IPS-20b (cell line): ENCODE results near the gene ADIPOR1.
"Not testable (repeated sequence)": the region's sequence is repeated elsewhere in the genome, so short reads cannot be mapped to it uniquely, and the experiment has no call there.

ENCODE experiments used
- H3K27ac ChIP-seq: one replicate; pipeline ENCODE4 v1.5.1; 2013; ENCODE audit warnings: low read length
- H3K27me3 ChIP-seq: 2 replicates; pipeline ENCODE4 v1.6.1; 2013; ENCODE audit warnings: mild to moderate bottlenecking, low read length, inconsistent platforms; ENCODE audit not compliant: insufficient read depth
- H3K36me3 ChIP-seq: 2 replicates; pipeline ENCODE4 v1.6.1; 2013; ENCODE audit warnings: low read depth, mild to moderate bottlenecking, inconsistent platforms, low read length, moderate library complexity; ENCODE audit not compliant: insufficient read depth
- H3K4me1 ChIP-seq: 2 replicates; pipeline ENCODE4 v1.6.1; 2013; ENCODE audit warnings: mild to moderate bottlenecking, control low read depth, inconsistent platforms, low read length, moderate library complexity; ENCODE audit not compliant: insufficient read depth
- H3K4me3 ChIP-seq: 2 replicates; pipeline ENCODE4 v1.5.1; 2013; ENCODE audit warnings: mild to moderate bottlenecking, low read length, inconsistent platforms
- H3K9ac ChIP-seq: 2 replicates; pipeline ENCODE4 v1.6.1; 2013; ENCODE audit warnings: low read depth, mild to moderate bottlenecking, inconsistent platforms, low read length, moderate library complexity
- H3K9me3 ChIP-seq: 2 replicates; pipeline ENCODE4 v1.6.1; 2013; ENCODE audit warnings: mild to moderate bottlenecking, low read depth, low read length, inconsistent platforms; ENCODE audit not compliant: insufficient read depth

Gene ADIPOR1

DNA sequence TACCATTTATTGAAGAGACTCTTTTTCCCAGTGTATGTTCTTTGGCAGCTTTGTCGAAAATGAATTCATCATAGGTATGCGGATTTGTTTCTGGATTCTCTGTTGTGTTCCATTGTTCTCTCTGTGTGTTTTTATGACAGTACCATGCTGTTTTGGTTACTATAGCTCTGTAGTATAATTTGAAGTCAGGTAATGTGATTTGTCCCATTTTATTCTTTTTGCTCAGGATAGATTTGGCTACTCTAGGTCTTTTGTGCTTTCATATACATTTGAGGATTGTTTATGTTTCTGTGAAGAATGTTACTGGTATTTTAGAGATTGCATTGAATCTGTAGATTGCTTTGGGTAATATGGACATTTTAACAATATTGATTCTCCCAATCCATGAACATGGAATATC, 25.6 kb downstream of the ADIPOR1 start:
- Histone ChIP-seq H3K4me1 (no peaks in the 10 kb centered on the region), H3K9me3 (peaks cover 6% of the 10 kb centered on the region; the same call in 1 of the 2 replicates), H3K27me3 (no peaks in the 10 kb centered on the region), H3K36me3 (no peaks in the 10 kb centered on the region), H3K9ac (no peak overlapping the region), H3K4me3 (no peak overlapping the region), H3K27ac (no peak overlapping the region)

DNA sequence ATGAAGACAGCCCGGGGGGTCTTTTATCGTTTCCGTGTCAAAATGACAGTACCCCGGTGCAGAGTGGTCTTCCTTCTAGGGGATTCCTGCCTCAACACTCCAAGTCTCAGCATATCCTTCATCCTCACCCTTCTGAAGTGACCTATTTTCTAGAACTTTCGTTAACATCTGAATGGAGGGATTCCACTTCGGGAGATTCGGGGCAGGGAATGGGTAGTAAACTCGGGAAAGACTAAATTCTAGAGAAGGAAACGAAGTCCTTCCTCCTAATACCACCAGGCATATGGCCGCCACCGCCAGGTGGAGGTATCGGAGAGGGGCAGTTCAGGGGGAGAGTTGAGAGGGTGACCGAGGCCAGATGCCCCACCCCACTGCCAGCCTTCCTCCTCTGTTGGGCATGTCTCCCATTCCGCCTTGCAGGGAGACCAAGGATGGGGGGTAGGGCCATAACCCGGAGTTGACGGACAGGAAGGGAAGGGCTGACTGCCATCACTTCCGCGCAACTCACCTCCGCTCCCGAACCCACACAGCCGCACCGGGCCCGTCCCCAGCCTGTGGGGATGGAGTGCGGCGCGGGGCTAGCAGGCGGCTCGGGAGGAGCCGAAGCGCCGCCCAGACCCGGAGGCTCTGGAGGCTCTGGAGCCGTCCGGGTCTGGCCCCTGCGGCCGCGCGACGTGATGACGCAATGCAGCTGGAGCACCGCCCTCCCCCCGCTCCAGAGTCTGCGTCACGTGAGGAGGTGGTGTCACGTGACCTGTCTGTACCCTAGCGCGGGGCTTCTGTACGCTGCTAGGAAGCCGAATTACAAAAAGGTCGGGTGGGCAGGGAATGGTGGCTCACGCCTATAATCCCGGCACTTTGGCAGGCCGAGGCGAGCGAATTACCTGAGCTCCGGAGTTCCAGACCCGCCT, 31.3 kb downstream of the ADIPOR1 start, which contains the start of gene KLHL12:
TSS of gene KLHL12 (minus strand) at position 654 of the 911 bp plus-strand sequence. CDS start 2,072 bp downstream, outside the sequence.
- H3K9ac ChIP-seq = peak within 1 kb of the TSS; percentile 73
- H3K9me3 ChIP-seq = no peaks in the 10 kb centered on the region
- no peaks in the 10 kb centered on the region for H3K27me3 ChIP-seq
- H3K4me3 ChIP-seq = peak within 1 kb of the TSS; percentile 80
- H3K27ac ChIP-seq = peak within 1 kb of the TSS; percentile 65
- H3K4me1 ChIP-seq = no peaks in the 10 kb centered on the region
- peaks cover 26% of the 10 kb centered on the region for H3K36me3 ChIP-seq

DNA sequence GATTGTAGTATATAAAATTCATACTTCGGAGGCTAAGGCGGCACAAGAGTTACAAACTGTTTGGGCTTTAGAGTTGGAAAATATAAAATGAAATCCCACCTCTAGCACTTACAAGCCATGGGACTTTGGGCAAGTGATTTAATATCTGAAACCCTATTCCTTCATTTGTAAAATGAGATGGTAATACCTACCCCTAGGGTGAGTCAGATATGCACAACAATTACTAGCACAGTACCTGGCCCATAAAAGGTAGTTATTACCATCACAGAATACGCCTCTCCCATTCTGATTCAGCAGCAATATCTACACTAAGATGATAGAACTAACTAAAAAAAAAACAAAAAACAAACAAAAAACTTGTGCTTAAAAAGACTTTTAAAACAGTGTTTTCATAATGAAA, 34.6 kb downstream of the ADIPOR1 start:
- Histone ChIP-seq H3K27me3 (no peaks in the 10 kb centered on the region), H3K4me1 (no peaks in the 10 kb centered on the region), H3K9ac (no peak overlapping the region), H3K4me3 (no peak overlapping the region), H3K27ac (no peak overlapping the region), H3K9me3 (no peaks in the 10 kb centered on the region), H3K36me3 (peaks cover 41% of the 10 kb centered on the region)

DNA sequence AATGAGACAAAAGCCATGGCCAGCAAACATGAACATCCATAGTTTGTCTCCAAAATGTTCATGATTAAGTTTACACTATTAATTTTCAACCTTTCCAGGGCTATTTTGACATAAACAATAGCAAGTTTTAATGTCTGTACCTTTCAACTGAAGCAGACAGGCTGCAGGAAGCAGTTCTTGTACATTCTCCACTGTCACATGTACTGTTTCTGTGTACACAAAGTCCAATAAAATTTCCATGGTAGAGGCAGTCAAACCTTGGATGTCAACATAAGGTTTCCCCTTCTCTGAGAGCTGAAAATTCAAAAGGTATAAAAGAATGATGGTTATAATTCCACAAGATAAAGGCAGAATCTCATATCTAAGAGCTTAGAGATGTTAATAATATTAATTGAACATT, 38.5 kb downstream of the ADIPOR1 start:
- Histone ChIP-seq H3K36me3 (peaks cover 75% of the 10 kb centered on the region), H3K9me3 (no peaks in the 10 kb centered on the region), H3K4me1 (no peaks in the 10 kb centered on the region), H3K4me3 (no peak overlapping the region), H3K27me3 (no peaks in the 10 kb centered on the region), H3K9ac (no peak overlapping the region), H3K27ac (no peak overlapping the region)

DNA sequence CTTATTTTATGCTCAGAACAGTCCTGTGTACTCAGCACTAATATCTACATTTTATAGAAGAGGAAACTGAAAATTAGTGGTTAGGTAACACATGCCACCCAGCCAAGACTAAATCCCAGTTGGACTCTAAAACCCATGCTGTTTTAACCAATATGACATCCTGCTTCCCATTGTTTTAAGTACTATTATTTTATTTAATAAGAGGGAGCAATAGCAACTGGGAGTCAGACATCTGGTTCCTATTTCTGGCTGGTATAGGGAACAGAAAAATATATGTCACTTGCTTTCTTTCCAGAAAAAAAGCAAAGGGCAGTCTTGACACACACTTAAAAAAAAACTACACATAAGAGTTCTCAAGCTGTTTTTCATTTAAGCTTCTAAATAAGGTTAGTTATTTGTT, 43.0 kb downstream of the ADIPOR1 start:
- Histone ChIP-seq H3K36me3 (peaks cover 95% of the 10 kb centered on the region), H3K27me3 (no peaks in the 10 kb centered on the region), H3K9me3 (no peaks in the 10 kb centered on the region), H3K27ac (no peak overlapping the region), H3K4me3 (no peak overlapping the region), H3K9ac (no peak overlapping the region), H3K4me1 (no peaks in the 10 kb centered on the region)

DNA sequence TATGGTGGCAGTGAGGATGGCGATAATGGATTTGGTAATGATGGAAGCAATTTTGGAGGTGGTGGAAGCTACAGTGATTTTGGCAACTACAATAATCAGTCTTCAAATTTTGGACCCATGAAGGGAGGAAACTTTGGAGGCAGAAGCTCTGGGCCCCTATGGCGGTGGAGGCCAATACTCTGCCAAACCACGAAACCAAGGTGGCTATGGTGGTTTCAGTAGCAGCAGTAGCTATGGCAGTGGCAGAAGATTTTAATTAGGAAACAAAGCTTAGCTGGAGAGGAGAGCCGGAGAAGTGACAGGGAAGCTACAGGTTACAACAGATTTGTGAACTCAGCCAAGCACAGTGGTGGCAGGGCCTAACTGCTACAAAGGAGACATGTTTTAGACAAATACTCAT, 45.6 kb downstream of the ADIPOR1 start:
- H3K36me3 ChIP-seq = peaks cover 96% of the 10 kb centered on the region
- not testable (repeated sequence) for H3K27me3 ChIP-seq

DNA sequence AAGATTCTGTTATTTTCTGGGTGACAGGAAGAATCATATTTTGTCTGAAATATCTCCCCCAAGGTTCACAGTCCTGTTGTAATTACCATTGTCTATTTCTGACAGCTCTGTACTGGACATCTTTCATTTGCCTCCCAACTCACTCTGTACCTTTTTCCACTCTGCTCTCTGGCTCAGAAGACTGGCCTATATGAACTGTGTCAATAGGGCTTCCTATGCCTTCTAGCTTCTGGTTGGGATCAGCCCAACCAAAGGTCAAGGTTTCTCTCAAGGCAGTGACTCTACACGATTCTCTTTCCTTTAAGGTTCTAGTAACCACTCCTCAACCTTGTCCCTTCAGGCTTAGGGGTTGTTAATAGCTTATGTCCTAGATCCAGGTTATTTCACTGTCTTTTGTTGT, 48.6 kb downstream of the ADIPOR1 start:
- Histone ChIP-seq H3K9me3 (no peaks in the 10 kb centered on the region), H3K9ac (no peak overlapping the region), H3K36me3 (peaks cover 76% of the 10 kb centered on the region), H3K27me3 (no peaks in the 10 kb centered on the region), H3K4me1 (no peaks in the 10 kb centered on the region), H3K27ac (no peak overlapping the region), H3K4me3 (no peak overlapping the region)

More for the DNA sequence above, 45.6 kb downstream of the ADIPOR1 start:
- not testable (repeated sequence) for H3K4me3 ChIP-seq, H3K9me3 ChIP-seq, H3K4me1 ChIP-seq, H3K9ac ChIP-seq, H3K27ac ChIP-seq

DNA sequence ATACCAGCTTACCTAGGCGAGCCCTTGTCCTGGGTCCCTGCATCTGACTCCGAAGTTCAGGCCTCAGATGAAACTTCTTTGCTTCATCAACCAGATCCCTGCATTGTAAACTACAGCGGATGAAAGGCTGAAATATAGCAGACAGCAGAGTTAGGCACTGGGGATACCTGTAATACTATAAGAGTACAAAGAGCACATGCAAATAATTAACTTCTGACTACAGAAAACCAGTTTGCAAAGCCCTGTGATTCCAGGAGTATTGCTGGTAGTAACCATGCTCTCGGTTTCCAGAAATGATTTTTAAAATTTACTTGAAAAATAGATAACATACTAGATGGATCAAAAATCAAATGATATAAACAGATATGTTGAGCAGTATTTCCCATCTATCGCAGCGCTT, 49.1 kb downstream of the ADIPOR1 start:
- no peaks in the 10 kb centered on the region for H3K27me3 ChIP-seq
- no peak overlapping the region for H3K4me3 ChIP-seq
- no peak overlapping the region for H3K27ac ChIP-seq
- H3K9ac ChIP-seq = no peak overlapping the region
- no peaks in the 10 kb centered on the region for H3K4me1 ChIP-seq
- no peaks in the 10 kb centered on the region for H3K9me3 ChIP-seq
- H3K36me3 ChIP-seq = peaks cover 74% of the 10 kb centered on the region

DNA sequence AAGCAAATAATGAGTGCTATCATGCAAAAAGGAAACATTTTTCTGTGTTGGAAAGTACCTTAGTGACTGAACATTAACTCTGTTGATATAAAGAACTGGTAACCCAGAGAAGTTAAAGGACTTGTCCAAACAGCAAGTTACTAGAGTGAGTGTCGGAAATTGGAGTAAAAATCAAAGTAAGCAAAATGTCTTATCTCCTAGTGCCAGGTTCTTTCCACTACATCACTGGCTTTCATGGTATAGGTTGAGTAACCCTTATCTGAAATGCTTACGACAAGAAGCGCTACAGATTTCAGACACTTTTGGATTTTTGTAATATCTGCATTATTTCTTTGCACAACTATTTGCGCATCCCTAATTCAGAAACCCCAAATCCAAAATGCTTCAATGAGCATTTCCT, 52.8 kb downstream of the ADIPOR1 start:
- H3K9me3 ChIP-seq = no peaks in the 10 kb centered on the region
- no peaks in the 10 kb centered on the region for H3K4me1 ChIP-seq
- H3K9ac ChIP-seq = no peak overlapping the region
- H3K27ac ChIP-seq = no peak overlapping the region
- H3K36me3 ChIP-seq = peaks cover 51% of the 10 kb centered on the region
- no peak overlapping the region for H3K4me3 ChIP-seq
- no peaks in the 10 kb centered on the region for H3K27me3 ChIP-seq

DNA sequence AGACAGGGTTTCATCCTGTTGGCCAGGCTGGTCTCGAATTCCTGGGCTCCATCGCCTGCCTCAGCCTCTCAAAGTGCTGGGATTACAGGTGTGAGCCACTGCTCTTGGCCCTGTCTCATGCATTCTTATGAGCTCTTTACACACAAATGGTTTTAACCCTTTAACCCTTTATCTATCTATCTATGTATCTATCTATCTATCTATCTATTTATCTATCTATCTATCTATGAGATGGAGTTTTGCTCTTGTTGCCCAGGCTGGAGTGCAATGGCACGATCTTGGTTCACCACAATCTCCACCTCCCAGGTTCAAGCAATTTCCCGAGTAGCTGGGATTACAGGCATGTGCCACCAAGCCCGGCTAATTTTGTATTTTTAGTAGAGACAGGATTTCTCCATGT, 54.3 kb downstream of the ADIPOR1 start:
- peaks cover 37% of the 10 kb centered on the region for H3K36me3 ChIP-seq
- H3K27ac ChIP-seq, H3K4me3 ChIP-seq, H3K27me3 ChIP-seq, H3K4me1 ChIP-seq, H3K9me3 ChIP-seq, H3K9ac ChIP-seq: not testable (repeated sequence)

DNA sequence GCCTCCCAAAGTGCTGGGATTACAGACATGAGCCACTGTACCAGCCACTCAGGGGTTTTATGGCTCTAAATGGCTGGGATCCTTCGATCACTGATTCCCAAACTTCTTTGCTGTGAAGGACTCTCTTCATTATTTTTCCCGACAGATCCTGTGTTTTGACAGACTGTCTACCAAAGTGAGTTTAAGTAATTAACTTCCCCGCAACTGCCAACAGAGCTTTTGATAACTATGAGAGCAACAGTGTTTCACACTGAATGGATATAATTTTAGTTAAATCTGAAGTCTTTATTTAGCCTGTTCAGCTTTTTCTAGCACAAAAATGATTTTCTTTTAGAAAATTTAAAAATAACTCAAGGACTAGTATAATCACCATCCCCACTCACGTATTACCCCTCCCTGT, 56.6 kb downstream of the ADIPOR1 start:
- Histone ChIP-seq H3K4me3 (no peak overlapping the region), H3K4me1 (no peaks in the 10 kb centered on the region), H3K9me3 (no peaks in the 10 kb centered on the region), H3K27ac (no peak overlapping the region), H3K27me3 (no peaks in the 10 kb centered on the region), H3K36me3 (peaks cover 44% of the 10 kb centered on the region), H3K9ac (no peak overlapping the region)

DNA sequence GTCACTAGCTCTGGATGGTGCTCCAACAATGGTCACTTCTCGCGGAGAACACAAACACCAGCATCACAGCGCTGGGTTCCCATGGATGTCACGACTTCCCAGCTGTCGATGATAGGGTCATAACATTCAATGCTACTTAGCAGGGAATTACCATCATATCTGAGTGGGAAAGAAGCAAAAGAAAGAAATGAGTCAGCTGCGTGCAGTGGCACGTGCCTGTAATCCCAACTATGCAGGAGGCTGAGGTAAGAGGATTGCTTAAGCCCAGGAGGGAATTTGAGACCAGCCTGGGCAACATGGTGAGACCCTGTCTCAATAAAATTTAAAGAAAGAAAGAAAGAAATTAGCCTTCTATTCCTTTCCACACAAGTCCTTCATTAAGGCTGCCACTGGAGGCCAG, 65.6 kb downstream of the ADIPOR1 start:
- Histone ChIP-seq H3K36me3 (peaks cover 68% of the 10 kb centered on the region), H3K9me3 (no peaks in the 10 kb centered on the region)

More for the DNA sequence above, 65.6 kb downstream of the ADIPOR1 start:
- Histone ChIP-seq H3K27me3 (no peaks in the 10 kb centered on the region), H3K9ac (no peak overlapping the region), H3K4me1 (no peaks in the 10 kb centered on the region), H3K4me3 (no peak overlapping the region), H3K27ac (no peak overlapping the region)
